Neural crest cell (in vitro differentiated cells): ENCODE measurements around the gene ELANE. TPM values are rescaled to one million over a fixed set of nuclear protein-coding genes. Genes with fewer than 3 reads are reported as not detected.

Source experiments
- DNase-seq: peaks from one replicate; pipeline ENCODE4 v3.0.0; 2021; ENCODE audit warnings: low read depth, mixed read lengths, low spot score
- H3K27ac Mint-ChIP-seq: one replicate; pipeline ENCODE4 v1.8.0; 2021; ENCODE audit warnings: mild to moderate bottlenecking, mixed read lengths; ENCODE audit not compliant: unreplicated experiment
- H3K27me3 Mint-ChIP-seq: 2 replicates; pipeline ENCODE4 v1.8.0; 2021; ENCODE audit warnings: low read depth, mild to moderate bottlenecking, mixed read lengths
- H3K36me3 Mint-ChIP-seq: 2 replicates; pipeline ENCODE4 v1.8.0; 2021; ENCODE audit warnings: low read depth, mild to moderate bottlenecking, mixed read lengths
- H3K4me1 Mint-ChIP-seq: 2 replicates; pipeline ENCODE4 v1.8.0; 2021; ENCODE audit warnings: mixed read lengths
- H3K4me3 Mint-ChIP-seq: one replicate; pipeline ENCODE4 v1.8.0; 2021; ENCODE audit warnings: mild to moderate bottlenecking, mixed read lengths
- H3K9me3 Mint-ChIP-seq: 2 replicates; pipeline ENCODE4 v1.8.0; 2021; ENCODE audit warnings: mixed read lengths
- total RNA-seq: library from RNA; stranded (reverse); gene quantifications from 2 replicates; pipeline ENCODE4 v1.2.1, GENCODE V29; 2021
- TF ChIP-seq, protein P1 (sequence below): fragments of 200-600 bp; sonication (generic); conservative IDR thresholded peaks from 2 replicates; pipeline ENCODE4 v1.5.0; 2021; ENCODE audit warnings: antibody characterized with exemption, mild to moderate bottlenecking

The ELANE gene
- total RNA-seq, 1 donor from 2014 or later = not detected

- TF ChIP-seq, protein P1, sequence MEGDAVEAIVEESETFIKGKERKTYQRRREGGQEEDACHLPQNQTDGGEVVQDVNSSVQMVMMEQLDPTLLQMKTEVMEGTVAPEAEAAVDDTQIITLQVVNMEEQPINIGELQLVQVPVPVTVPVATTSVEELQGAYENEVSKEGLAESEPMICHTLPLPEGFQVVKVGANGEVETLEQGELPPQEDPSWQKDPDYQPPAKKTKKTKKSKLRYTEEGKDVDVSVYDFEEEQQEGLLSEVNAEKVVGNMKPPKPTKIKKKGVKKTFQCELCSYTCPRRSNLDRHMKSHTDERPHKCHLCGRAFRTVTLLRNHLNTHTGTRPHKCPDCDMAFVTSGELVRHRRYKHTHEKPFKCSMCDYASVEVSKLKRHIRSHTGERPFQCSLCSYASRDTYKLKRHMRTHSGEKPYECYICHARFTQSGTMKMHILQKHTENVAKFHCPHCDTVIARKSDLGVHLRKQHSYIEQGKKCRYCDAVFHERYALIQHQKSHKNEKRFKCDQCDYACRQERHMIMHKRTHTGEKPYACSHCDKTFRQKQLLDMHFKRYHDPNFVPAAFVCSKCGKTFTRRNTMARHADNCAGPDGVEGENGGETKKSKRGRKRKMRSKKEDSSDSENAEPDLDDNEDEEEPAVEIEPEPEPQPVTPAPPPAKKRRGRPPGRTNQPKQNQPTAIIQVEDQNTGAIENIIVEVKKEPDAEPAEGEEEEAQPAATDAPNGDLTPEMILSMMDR = no peak
- Mint-ChIP-seq H3K27ac (no peak overlapping the region), H3K27me3 (peaks cover 18% of the 10 kb centered on the region)
Observed at GRCh38 chr19:810077-810855, 41.8 kb upstream of the ELANE start.

DNA sequence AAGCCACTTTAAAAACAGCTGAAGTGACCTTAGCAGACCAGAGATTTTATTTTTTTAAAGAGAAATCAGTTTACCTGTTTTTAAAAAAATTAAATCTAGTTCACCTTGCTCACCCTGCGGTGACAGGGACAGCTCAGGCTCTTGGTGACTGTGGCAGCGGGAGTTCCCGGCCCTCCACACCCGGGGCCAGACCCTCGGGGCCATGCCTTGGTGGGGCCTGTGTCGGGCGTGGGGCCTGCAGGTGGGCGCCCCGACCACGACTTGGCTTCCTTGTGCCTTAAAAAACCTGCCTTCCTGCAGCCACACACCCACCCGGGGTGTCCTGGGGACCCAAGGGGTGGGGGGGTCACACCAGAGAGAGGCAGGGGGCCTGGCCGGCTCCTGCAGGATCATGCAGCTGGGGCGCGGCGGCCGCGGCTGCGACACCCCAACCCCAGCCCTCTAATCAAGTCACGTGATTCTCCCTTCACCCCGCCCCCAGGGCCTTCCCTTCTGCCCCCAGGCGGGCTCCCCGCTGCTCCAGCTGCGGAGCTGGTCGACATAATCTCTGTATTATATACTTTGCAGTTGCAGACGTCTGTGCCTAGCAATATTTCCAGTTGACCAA lies 41.1 kb upstream of the ELANE start:
- Mint-ChIP-seq H3K36me3 (peaks cover 36% of the 10 kb centered on the region), H3K27ac (no peak overlapping the region), H3K9me3 (peaks cover 3% of the 10 kb centered on the region), H3K4me3 (peak overlapping the region; percentile 51), H3K4me1 (peaks cover 7% of the 10 kb centered on the region), H3K27me3 (peaks cover 21% of the 10 kb centered on the region)
- TF ChIP-seq, protein P1 = no peak
- no peak for DNase-seq

More at GRCh38 chr19:810077-810855, 41.8 kb upstream of the ELANE start:
- H3K4me3 Mint-ChIP-seq = peak overlapping the region; percentile 51
- DNase-seq = no peak
- H3K4me1 Mint-ChIP-seq = peaks cover 7% of the 10 kb centered on the region
- no peaks in the 10 kb centered on the region for H3K9me3 Mint-ChIP-seq
- H3K36me3 Mint-ChIP-seq = peaks cover 32% of the 10 kb centered on the region

DNA sequence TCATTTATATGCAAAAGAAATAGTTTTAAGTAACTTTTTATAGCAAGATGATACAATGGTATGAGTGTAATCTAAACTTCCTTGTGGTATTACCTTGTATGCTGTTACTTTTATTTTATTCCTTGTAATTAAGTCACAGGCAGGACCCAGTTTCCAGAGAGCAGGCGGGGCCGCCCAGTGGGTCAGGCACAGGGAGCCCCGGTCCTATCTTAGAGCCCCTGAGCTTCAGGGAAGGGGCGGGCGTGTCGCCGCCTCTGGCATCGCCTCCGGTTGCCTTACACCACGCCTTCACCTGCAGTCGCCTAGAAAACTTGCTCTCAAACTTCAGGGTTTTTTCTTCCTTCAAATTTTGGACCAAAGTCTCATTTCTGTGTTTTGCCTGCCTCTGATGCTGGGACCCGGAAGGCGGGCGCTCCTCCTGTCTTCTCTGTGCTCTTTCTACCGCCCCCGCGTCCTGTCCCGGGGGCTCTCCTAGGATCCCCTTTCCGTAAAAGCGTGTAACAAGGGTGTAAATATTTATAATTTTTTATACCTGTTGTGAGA lies 40.5 kb upstream of the ELANE start:
- peaks cover 21% of the 10 kb centered on the region for H3K27me3 Mint-ChIP-seq
- no peak overlapping the region for H3K27ac Mint-ChIP-seq
- H3K4me3 Mint-ChIP-seq = peak overlapping the region; percentile 38
- H3K36me3 Mint-ChIP-seq = peaks cover 40% of the 10 kb centered on the region
- H3K9me3 Mint-ChIP-seq = peaks cover 6% of the 10 kb centered on the region
- TF ChIP-seq, protein P1 = no peak
- no peak for DNase-seq
- peaks cover 7% of the 10 kb centered on the region for H3K4me1 Mint-ChIP-seq

DNA sequence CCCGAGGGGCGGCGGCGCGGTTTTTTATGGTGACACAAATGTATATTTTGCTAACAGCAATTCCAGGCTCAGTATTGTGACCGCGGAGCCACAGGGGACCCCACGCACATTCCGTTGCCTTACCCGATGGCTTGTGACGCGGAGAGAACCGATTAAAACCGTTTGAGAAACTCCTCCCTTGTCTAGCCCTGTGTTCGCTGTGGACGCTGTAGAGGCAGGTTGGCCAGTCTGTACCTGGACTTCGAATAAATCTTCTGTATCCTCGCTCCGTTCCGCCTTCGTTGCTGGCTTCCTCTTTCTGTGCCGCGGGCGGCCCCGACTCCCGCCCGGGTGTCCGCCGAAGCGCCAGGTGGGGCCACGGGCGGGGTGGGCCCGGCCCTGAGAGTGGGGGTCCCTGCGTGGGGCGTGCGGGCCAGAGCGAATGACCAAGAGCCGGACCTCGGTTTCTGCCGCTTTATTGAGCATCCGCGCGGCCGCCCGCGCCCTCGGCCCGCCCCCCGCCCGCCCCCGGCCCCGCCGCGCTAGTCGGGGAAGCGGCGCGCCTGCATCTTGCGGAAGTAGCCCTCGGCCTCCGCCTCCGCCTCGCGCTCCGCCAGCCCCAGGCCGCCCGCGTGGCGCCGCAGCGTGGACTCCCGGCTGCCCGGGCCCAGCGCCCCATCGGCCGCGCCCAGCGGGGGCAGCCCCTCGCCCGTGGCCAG lies 39.9 kb upstream of the ELANE start:
- Mint-ChIP-seq H3K9me3 (peaks cover 7% of the 10 kb centered on the region), H3K4me3 (peak overlapping the region; percentile 38), H3K4me1 (peaks cover 7% of the 10 kb centered on the region), H3K27me3 (peaks cover 20% of the 10 kb centered on the region), H3K27ac (no peak overlapping the region), H3K36me3 (peaks cover 38% of the 10 kb centered on the region)
- TF ChIP-seq, protein P1 = no peak
- DNase-seq = no peak

DNA sequence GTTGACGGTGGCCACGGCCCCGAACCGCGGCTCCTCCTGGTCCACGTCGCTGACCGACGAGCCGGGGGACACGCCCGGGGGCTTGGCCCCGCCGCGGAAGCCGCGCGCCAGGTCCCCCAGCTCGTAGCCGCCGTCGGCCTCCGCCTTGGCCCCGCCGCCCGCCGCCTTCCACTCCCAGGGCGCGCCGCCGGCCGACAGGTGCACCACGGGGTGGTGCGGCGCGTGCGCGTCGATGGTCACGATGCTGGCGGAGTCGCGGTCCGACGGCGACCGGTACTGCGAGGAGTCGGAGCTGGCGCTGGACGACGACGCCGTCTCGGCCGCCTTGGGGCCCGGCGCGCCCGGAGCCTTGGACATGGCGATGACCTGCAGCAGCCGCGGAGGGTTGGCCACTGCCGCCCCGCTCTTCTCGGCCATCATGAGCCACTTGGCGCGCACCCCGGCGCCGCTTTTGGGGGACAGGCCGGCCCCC lies 39.3 kb upstream of the ELANE start:
- TF ChIP-seq, protein P1 = no peak
- Mint-ChIP-seq H3K27me3 (peaks cover 15% of the 10 kb centered on the region), H3K4me3 (no peak overlapping the region), H3K4me1 (peaks cover 1% of the 10 kb centered on the region), H3K9me3 (peaks cover 7% of the 10 kb centered on the region), H3K36me3 (peaks cover 32% of the 10 kb centered on the region), H3K27ac (no peak overlapping the region)
- DNase-seq = no peak
